Loucy (cell line): ENCODE results near the gene PPP1R12B.
"Not testable (repeated sequence)": the region's sequence is repeated elsewhere in the genome, so short reads cannot be mapped to it uniquely, and the experiment has no call there.

Source experiments
- H2AFZ ChIP-seq: fragments of 200-600 bp; sonication (generic); 2 replicates; pipeline ENCODE4 v1.6.0; 2016; ENCODE audit warnings: antibody characterized with exemption, mild to moderate bottlenecking, low read length, moderate library complexity
- H3F3A ChIP-seq: fragments of 200-600 bp; 2 replicates; pipeline ENCODE4 v1.6.0; 2016; ENCODE audit warnings: antibody characterized with exemption, low read depth, mild to moderate bottlenecking
- H3K27me3 ChIP-seq: fragments of 200-600 bp; sonication (generic); 2 replicates; pipeline ENCODE4 v1.6.1; 2014; ENCODE audit warnings: low read length, mild to moderate bottlenecking; ENCODE audit not compliant: insufficient read depth, poor library complexity, severe bottlenecking
- H3K36me3 ChIP-seq: fragments of 200-600 bp; sonication (generic); 2 replicates; pipeline ENCODE4 v1.6.1; 2016; ENCODE audit warnings: low read length; ENCODE audit not compliant: insufficient read depth
- H3K4me1 ChIP-seq: fragments of 200-600 bp; sonication (generic); 2 replicates; pipeline ENCODE4 v1.5.1; 2014; ENCODE audit warnings: low read length, mild to moderate bottlenecking; ENCODE audit not compliant: insufficient read depth, poor library complexity, severe bottlenecking
- H3K4me2 ChIP-seq: fragments of 200-600 bp; sonication (generic); 2 replicates; pipeline ENCODE4 v1.6.0; 2014; ENCODE audit warnings: antibody characterized with exemption, low read length, low read depth, mild to moderate bottlenecking; ENCODE audit not compliant: poor library complexity, severe bottlenecking
- H3K4me3 ChIP-seq: fragments of 200-600 bp; sonication (generic); 2 replicates; pipeline ENCODE4 v1.5.1; 2014; ENCODE audit warnings: low read length, mild to moderate bottlenecking, mixed read lengths; ENCODE audit not compliant: poor library complexity, severe bottlenecking
- H3K79me2 ChIP-seq: fragments of 200-600 bp; sonication (generic); 2 replicates; pipeline ENCODE4 v1.6.1; 2014; ENCODE audit warnings: low read length; ENCODE audit not compliant: insufficient read depth
- H3K9ac ChIP-seq: fragments of 200-600 bp; sonication (generic); 2 replicates; pipeline ENCODE4 v1.6.0; 2014; ENCODE audit warnings: mild to moderate bottlenecking, low read depth, low read length, moderate library complexity; ENCODE audit not compliant: poor library complexity, severe bottlenecking
- H3K9me2 ChIP-seq: fragments of 200-600 bp; sonication (generic); replicated peaks from 2 replicates; pipeline ENCODE4 v1.6.1; 2016; ENCODE audit warnings: low read depth, low read length, mixed read lengths
- H3K9me3 ChIP-seq: fragments of 200-600 bp; sonication (generic); 2 replicates; pipeline ENCODE4 v1.6.1; 2014; ENCODE audit warnings: mild to moderate bottlenecking, antibody characterized with exemption, low read length, low read depth; ENCODE audit not compliant: insufficient read depth
- H4K20me1 ChIP-seq: fragments of 200-600 bp; sonication (generic); 2 replicates; pipeline ENCODE4 v1.6.0; 2014; ENCODE audit warnings: antibody characterized with exemption, low read length, mild to moderate bottlenecking; ENCODE audit not compliant: insufficient read depth, poor library complexity, severe bottlenecking
- CTCF ChIP-seq: fragments of 200-600 bp; sonication (generic); conservative IDR thresholded peaks from 2 replicates; pipeline ENCODE4 v1.5.1; 2014; ENCODE audit warnings: mild to moderate bottlenecking, antibody characterized with exemption, low read length
- EZH2phosphoT487 ChIP-seq: fragments of 200-600 bp; IDR thresholded peaks from 2 replicates; pipeline ENCODE4 v1.6.1; 2018; ENCODE audit warnings: antibody characterized with exemption, mild to moderate bottlenecking, moderate library complexity, borderline replicate concordance

PPP1R12B gene

GRCh38 chr1:202638019-202638700 is 289.7 kb downstream of the PPP1R12B start:
- no peak overlapping the region for H3K4me2 ChIP-seq
- no peaks in the 10 kb centered on the region for H3F3A ChIP-seq
- no peaks in the 10 kb centered on the region for H3K4me1 ChIP-seq
- no peaks in the 10 kb centered on the region for H3K79me2 ChIP-seq
- TF ChIP-seq EZH2phosphoT487 (no peak), CTCF (no peak)
- H3K27me3 ChIP-seq, result no peaks in the 10 kb centered on the region
- H3K9me3 ChIP-seq, result no peaks in the 10 kb centered on the region
- no peak overlapping the region for H3K4me3 ChIP-seq
- no peak overlapping the region for H2AFZ ChIP-seq
- no peaks in the 10 kb centered on the region for H4K20me1 ChIP-seq
- no peak overlapping the region for H3K9ac ChIP-seq
- H3K36me3 ChIP-seq, result no peaks in the 10 kb centered on the region
- no peaks in the 10 kb centered on the region for H3K9me2 ChIP-seq

GRCh38 chr1:202638701-202639305 is 290.3 kb downstream of the PPP1R12B start:
- H4K20me1 ChIP-seq, H3K79me2 ChIP-seq, H3K9ac ChIP-seq, H3K36me3 ChIP-seq, H3K9me3 ChIP-seq, H3K9me2 ChIP-seq, H3K4me1 ChIP-seq, H3K4me2 ChIP-seq, H3K4me3 ChIP-seq, H3K27me3 ChIP-seq, H3F3A ChIP-seq, H2AFZ ChIP-seq: not testable (repeated sequence)

GRCh38 chr1:202639500-202639899 is 291.0 kb downstream of the PPP1R12B start:
- Histone ChIP-seq H3K9me2 (no peaks in the 10 kb centered on the region), H3K79me2 (no peaks in the 10 kb centered on the region), H3K4me1 (no peaks in the 10 kb centered on the region), H3K4me3 (no peak overlapping the region), H3K4me2 (no peak overlapping the region), H2AFZ (no peak overlapping the region), H3K9me3 (no peaks in the 10 kb centered on the region), H3K27me3 (no peaks in the 10 kb centered on the region), H3K9ac (no peak overlapping the region), H4K20me1 (no peaks in the 10 kb centered on the region), H3K36me3 (no peaks in the 10 kb centered on the region), H3F3A (no peaks in the 10 kb centered on the region)
- TF ChIP-seq EZH2phosphoT487 (no peak), CTCF (no peak)

- H3K4me2 ChIP-seq, result no peak overlapping the region
- H3K79me2 ChIP-seq, result no peaks in the 10 kb centered on the region
- no peaks in the 10 kb centered on the region for H3K9me2 ChIP-seq
- H3K4me3 ChIP-seq, result no peak overlapping the region
- no peaks in the 10 kb centered on the region for H4K20me1 ChIP-seq
- no peaks in the 10 kb centered on the region for H3K27me3 ChIP-seq
- H3K36me3 ChIP-seq, result no peaks in the 10 kb centered on the region
- H3K4me1 ChIP-seq, result no peaks in the 10 kb centered on the region
- no peak overlapping the region for H2AFZ ChIP-seq
- TF ChIP-seq CTCF (no peak), EZH2phosphoT487 (no peak)
- H3K9ac ChIP-seq, result no peak overlapping the region
- no peaks in the 10 kb centered on the region for H3K9me3 ChIP-seq
- H3F3A ChIP-seq, result no peaks in the 10 kb centered on the region
These were observed 293.7 kb downstream of the PPP1R12B start for GRCh38 chr1:202642212-202642611.
